Vagina (tissue), 2 donors: ENCODE results near the gene BCR.

Source experiments
- POLR2A ChIP-seq, 2 donors: fragments of 450-650 bp; IDR thresholded peaks; one replicate each; pipeline ENCODE4 v1.6.1; 2017; ENCODE audit warnings: antibody characterized with exemption in 2 of 2, mild to moderate bottlenecking in 2 of 2, moderate library complexity in 2 of 2
- TF ChIP-seq, protein P1 (sequence below), 3 experiments: fragments of 450-650 bp in 2 of 3; fragments of 200-600 bp in 1 of 3; sonication (generic) in 1 of 3; IDR thresholded peaks; one replicate each; pipeline ENCODE4 v1.5.1; 2017 to 2019; ENCODE audit warnings: antibody characterized with exemption in 3 of 3, mild to moderate bottlenecking in 2 of 3, moderate library complexity in 2 of 3

DNA sequence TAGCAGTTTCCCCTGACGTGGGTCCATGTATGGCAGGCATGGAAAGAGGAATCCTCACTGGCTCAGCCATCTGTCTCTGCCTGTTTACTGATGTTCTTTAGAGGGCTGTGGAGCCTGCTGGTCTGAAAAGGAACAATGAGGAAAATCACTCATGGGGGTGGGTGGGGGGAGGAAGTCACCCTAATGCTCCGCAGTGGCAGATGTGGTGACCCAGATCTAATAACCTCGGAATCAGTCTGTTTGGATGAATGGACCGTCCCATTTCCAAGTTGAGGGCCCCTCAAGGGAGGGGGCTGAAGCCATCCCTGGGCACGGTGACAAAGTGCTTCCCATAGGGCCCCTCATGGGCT lies 4.4 kb downstream of the BCR start:
- TF ChIP-seq, protein P1, sequence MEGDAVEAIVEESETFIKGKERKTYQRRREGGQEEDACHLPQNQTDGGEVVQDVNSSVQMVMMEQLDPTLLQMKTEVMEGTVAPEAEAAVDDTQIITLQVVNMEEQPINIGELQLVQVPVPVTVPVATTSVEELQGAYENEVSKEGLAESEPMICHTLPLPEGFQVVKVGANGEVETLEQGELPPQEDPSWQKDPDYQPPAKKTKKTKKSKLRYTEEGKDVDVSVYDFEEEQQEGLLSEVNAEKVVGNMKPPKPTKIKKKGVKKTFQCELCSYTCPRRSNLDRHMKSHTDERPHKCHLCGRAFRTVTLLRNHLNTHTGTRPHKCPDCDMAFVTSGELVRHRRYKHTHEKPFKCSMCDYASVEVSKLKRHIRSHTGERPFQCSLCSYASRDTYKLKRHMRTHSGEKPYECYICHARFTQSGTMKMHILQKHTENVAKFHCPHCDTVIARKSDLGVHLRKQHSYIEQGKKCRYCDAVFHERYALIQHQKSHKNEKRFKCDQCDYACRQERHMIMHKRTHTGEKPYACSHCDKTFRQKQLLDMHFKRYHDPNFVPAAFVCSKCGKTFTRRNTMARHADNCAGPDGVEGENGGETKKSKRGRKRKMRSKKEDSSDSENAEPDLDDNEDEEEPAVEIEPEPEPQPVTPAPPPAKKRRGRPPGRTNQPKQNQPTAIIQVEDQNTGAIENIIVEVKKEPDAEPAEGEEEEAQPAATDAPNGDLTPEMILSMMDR (IDR thresholded peaks at IDR 0.05), result no peak
- TF ChIP-seq POLR2A (IDR thresholded peaks at IDR 0.05), result no peak
